WTC11 (cell line): ENCODE results near the gene EPX. TPM values are rescaled to one million over a fixed set of nuclear protein-coding genes. Genes with fewer than 3 reads are reported as not detected.

Source experiments
- ATAC-seq: fragments of 200-7000 bp; cut with Tn5 transposase; 2 replicates; pipeline ENCODE4 v1.10.0; 2021; ENCODE audit warnings: mild to moderate bottlenecking, moderate library complexity
- CTCF ChIA-PET: fragments of 300-600 bp; sonication (Branson Sonifier 250); formaldehyde crosslinking; loops from one replicate; lab custom pipeline; 2021; ENCODE audit warnings: antibody characterized with exemption; lab: Charles Lee
- POLR2A ChIA-PET: fragments of 350-600 bp; sonication (Branson Sonifier 250); formaldehyde crosslinking; loops from one replicate; lab custom pipeline; 2021; ENCODE audit warnings: antibody characterized with exemption; lab: Charles Lee
- DNase-seq: peaks from one replicate; pipeline ENCODE4 v3.0.0; 2021; ENCODE audit warnings: low spot score
- H3K27ac Mint-ChIP-seq: 2 replicates; pipeline ENCODE4 v1.8.0; 2021; ENCODE audit warnings: mixed read lengths
- H3K27me3 Mint-ChIP-seq: 2 replicates; pipeline ENCODE4 v1.8.0; 2021; ENCODE audit warnings: low read depth, mild to moderate bottlenecking, moderate library complexity, mixed read lengths
- H3K36me3 Mint-ChIP-seq: 2 replicates; pipeline ENCODE4 v1.8.0; 2021; ENCODE audit warnings: mixed read lengths
- H3K4me1 Mint-ChIP-seq: 2 replicates; pipeline ENCODE4 v1.8.0; 2022; ENCODE audit warnings: mixed read lengths
- H3K4me3 Mint-ChIP-seq: 2 replicates; pipeline ENCODE4 v1.8.0; 2021; ENCODE audit warnings: mild to moderate bottlenecking, moderate library complexity, mixed read lengths
- H3K9me3 Mint-ChIP-seq: 2 replicates; pipeline ENCODE4 v1.8.0; 2021; ENCODE audit warnings: mixed read lengths
- AFF4 ChIP-seq: sonication (generic); formaldehyde crosslinking; IDR thresholded peaks from 2 replicates; pipeline ENCODE4 v1.8.1; 2023; ENCODE audit warnings: mild to moderate bottlenecking, missing genetic modification reagents, borderline replicate concordance
- AR ChIP-seq: fragments of 250-450 bp; sonication (Bioruptor Pico); IDR thresholded peaks from 2 replicates; pipeline ENCODE4 v1.9.0; 2021; ENCODE audit warnings: mild to moderate bottlenecking
- ATF1 ChIP-seq: sonication (generic); formaldehyde crosslinking; IDR thresholded peaks from 2 replicates; pipeline ENCODE4 v1.8.1; 2023; ENCODE audit warnings: mild to moderate bottlenecking, moderate library complexity, missing genetic modification reagents
- E2F4 ChIP-seq: sonication (generic); formaldehyde crosslinking; IDR thresholded peaks from 2 replicates; pipeline ENCODE4 v1.8.1; 2022; ENCODE audit warnings: low read depth, mild to moderate bottlenecking, moderate library complexity, missing genetic modification reagents, borderline replicate concordance
- ELF4 ChIP-seq: sonication (generic); formaldehyde crosslinking; IDR thresholded peaks from 2 replicates; pipeline ENCODE4 v1.8.1; 2022; ENCODE audit warnings: low read depth, mild to moderate bottlenecking, moderate library complexity, missing genetic modification reagents
- FOXJ3 ChIP-seq: sonication (generic); formaldehyde crosslinking; IDR thresholded peaks from 2 replicates; pipeline ENCODE4 v1.9.0; 2021; ENCODE audit warnings: missing genetic modification reagents, mild to moderate bottlenecking, borderline replicate concordance
- FOXK1 ChIP-seq: sonication (generic); formaldehyde crosslinking; IDR thresholded peaks from 2 replicates; pipeline ENCODE4 v1.8.0; 2022; ENCODE audit warnings: mild to moderate bottlenecking, moderate library complexity, missing genetic modification reagents
- FOXP1 ChIP-seq: sonication (generic); formaldehyde crosslinking; IDR thresholded peaks from 2 replicates; pipeline ENCODE4 v1.8.0; 2022; ENCODE audit warnings: missing genetic modification reagents, mild to moderate bottlenecking, moderate library complexity, borderline replicate concordance
- IRF2 ChIP-seq: sonication (generic); formaldehyde crosslinking; IDR thresholded peaks from 2 replicates; pipeline ENCODE4 v1.8.0; 2022; ENCODE audit warnings: low read depth, missing genetic modification reagents, borderline replicate concordance
- NFATC4 ChIP-seq: fragments of 250-450 bp; sonication (Bioruptor Pico); IDR thresholded peaks from 2 replicates; pipeline ENCODE4 v1.9.0; 2021; ENCODE audit warnings: mild to moderate bottlenecking
- NFE2L1 ChIP-seq: sonication (generic); formaldehyde crosslinking; IDR thresholded peaks from 2 replicates; pipeline ENCODE4 v1.8.1; 2023; ENCODE audit warnings: missing genetic modification reagents
- NFYB ChIP-seq: sonication (generic); formaldehyde crosslinking; conservative IDR thresholded peaks from 2 replicates; pipeline ENCODE4 v1.8.0; 2022; ENCODE audit warnings: low read depth, missing genetic modification reagents
- OVOL2 ChIP-seq: fragments of 250-450 bp; sonication (Bioruptor Pico); IDR thresholded peaks from 2 replicates; pipeline ENCODE4 v1.9.0; 2021; ENCODE audit warnings: mild to moderate bottlenecking, borderline replicate concordance
- RELA ChIP-seq: sonication (generic); formaldehyde crosslinking; IDR thresholded peaks from 2 replicates; pipeline ENCODE4 v1.8.1; 2022; ENCODE audit warnings: missing genetic modification reagents, mild to moderate bottlenecking, borderline replicate concordance
- ZNF138 ChIP-seq: sonication (generic); formaldehyde crosslinking; conservative IDR thresholded peaks from 2 replicates; pipeline ENCODE4 v1.8.1; 2022; ENCODE audit warnings: mild to moderate bottlenecking, moderate library complexity, missing genetic modification reagents
- ZNF232 ChIP-seq: sonication (generic); formaldehyde crosslinking; IDR thresholded peaks from 2 replicates; pipeline ENCODE4 v1.8.0; 2022; ENCODE audit warnings: mild to moderate bottlenecking, missing genetic modification reagents
- ZNF423 ChIP-seq: fragments of 250-450 bp; sonication (Bioruptor Pico); IDR thresholded peaks from 2 replicates; pipeline ENCODE4 v2.1.2; 2022; ENCODE audit warnings: mild to moderate bottlenecking, moderate library complexity
- total RNA-seq: library from RNA; stranded (reverse); gene quantifications from 3 replicates; pipeline ENCODE4 v1.2.3, GENCODE V29; 2021
- TF ChIP-seq, protein P1 (sequence below): sonication (generic); formaldehyde crosslinking; IDR thresholded peaks from 2 replicates; pipeline ENCODE4 v1.8.0; 2022; ENCODE audit warnings: mild to moderate bottlenecking, missing genetic modification reagents
- TF ChIP-seq, protein P2 (sequence below): sonication (generic); formaldehyde crosslinking; IDR thresholded peaks from 2 replicates; pipeline ENCODE4 v1.8.1; 2023; ENCODE audit warnings: mild to moderate bottlenecking, moderate library complexity, missing genetic modification reagents

EPX gene
- total RNA-seq, 1 experiment from 2014 or later, result not detected

- DNase-seq (no peak), ATAC-seq (no peak)
- ChIA-PET POLR2A (no interaction called here), CTCF (no interaction called here)
- TF ChIP-seq FOXK1 (CRISPR knock-in tag) (no peak), E2F4 (no peak), OVOL2 (CRISPR knock-in tag) (no peak)
- H3K27me3 Mint-ChIP-seq, result peaks cover 12% of the 10 kb centered on the region
- no peaks in the 10 kb centered on the region for H3K36me3 Mint-ChIP-seq
- no peak overlapping the region for H3K4me3 Mint-ChIP-seq
- H3K9me3 Mint-ChIP-seq, result no peaks in the 10 kb centered on the region
- no peaks in the 10 kb centered on the region for H3K4me1 Mint-ChIP-seq
- H3K27ac Mint-ChIP-seq, result no peak overlapping the region
Observed at GRCh38 chr17:58174871-58175270, 17.7 kb upstream of the EPX start.

DNA sequence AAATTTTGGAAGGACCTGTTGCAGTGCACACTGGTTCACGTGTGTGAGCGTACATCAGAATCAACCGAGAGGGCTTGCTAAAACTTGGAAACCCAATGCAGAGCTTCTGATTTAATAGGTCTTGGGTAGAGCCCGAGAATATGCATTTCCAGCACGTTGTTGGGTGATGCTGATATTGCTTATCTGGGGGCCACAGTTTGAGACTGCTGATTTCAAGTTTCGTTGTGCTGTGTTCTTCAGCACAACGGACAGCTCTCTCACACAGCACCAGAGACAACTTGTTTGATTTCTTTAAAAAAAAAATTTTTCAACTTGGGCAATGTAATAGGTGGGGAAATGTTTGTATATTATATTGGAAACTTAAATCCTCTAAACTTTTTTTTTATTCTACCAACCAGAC lies 16.3 kb upstream of the EPX start:
- Mint-ChIP-seq H3K4me3 (no peak overlapping the region), H3K27ac (no peak overlapping the region), H3K36me3 (no peaks in the 10 kb centered on the region), H3K9me3 (no peaks in the 10 kb centered on the region), H3K4me1 (no peaks in the 10 kb centered on the region), H3K27me3 (peaks cover 10% of the 10 kb centered on the region)
- ChIA-PET CTCF (interaction anchor here (0.6 kb wide), 1 partner anchor 24 kb away, joined by 4 read pairs; no protein-coding TSS in a partner anchor), POLR2A (no interaction called here)
- no peak for ATAC-seq
- TF ChIP-seq AFF4 (CRISPR knock-in tag), result no peak
- no peak for TF ChIP-seq RELA (CRISPR knock-in tag)
- TF ChIP-seq FOXJ3 (CRISPR knock-in tag), result no peak
- no peak for TF ChIP-seq IRF2
- no peak for TF ChIP-seq ZNF232
- no peak for TF ChIP-seq NFE2L1 (CRISPR knock-in tag)
- no peak for TF ChIP-seq ATF1 (CRISPR knock-in tag)
- no peak for TF ChIP-seq ELF4
- TF ChIP-seq NFATC4 (CRISPR knock-in tag), result no peak
- no peak for TF ChIP-seq ZNF138 (CRISPR knock-in tag)
- no peak for TF ChIP-seq NFYB (CRISPR knock-in tag)
- no peak for TF ChIP-seq AR (CRISPR knock-in tag)
- TF ChIP-seq, protein P1, sequence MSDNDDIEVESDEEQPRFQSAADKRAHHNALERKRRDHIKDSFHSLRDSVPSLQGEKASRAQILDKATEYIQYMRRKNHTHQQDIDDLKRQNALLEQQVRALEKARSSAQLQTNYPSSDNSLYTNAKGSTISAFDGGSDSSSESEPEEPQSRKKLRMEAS, result no peak
- TF ChIP-seq ZNF423, result no peak
- TF ChIP-seq, protein P2, sequence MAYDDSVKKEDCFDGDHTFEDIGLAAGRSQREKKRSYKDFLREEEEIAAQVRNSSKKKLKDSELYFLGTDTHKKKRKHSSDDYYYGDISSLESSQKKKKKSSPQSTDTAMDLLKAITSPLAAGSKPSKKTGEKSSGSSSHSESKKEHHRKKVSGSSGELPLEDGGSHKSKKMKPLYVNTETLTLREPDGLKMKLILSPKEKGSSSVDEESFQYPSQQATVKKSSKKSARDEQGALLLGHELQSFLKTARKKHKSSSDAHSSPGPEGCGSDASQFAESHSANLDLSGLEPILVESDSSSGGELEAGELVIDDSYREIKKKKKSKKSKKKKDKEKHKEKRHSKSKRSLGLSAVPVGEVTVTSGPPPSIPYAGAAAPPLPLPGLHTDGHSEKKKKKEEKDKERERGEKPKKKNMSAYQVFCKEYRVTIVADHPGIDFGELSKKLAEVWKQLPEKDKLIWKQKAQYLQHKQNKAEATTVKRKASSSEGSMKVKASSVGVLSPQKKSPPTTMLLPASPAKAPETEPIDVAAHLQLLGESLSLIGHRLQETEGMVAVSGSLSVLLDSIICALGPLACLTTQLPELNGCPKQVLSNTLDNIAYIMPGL (CRISPR knock-in tag), result no peak
- no peak for TF ChIP-seq FOXP1 (CRISPR knock-in tag)
- DNase-seq, result no peak
